ENCODE measurements around the gene UBQLN1. TPM values are rescaled to one million over a fixed set of nuclear protein-coding genes. Genes with fewer than 3 reads are reported as not detected.

The UBQLN1 gene
- total and polyA plus RNA-seq, 2 donors (not counting 1 experiment from before 2014, with no cell fraction given): 49.8 to 101 TPM

Other genes with a start within 250 kb of the UBQLN1 start
- gene FRMD3, start 169.6 kb downstream of the UBQLN1 start, total RNA-seq: 0.49 and 1.5 TPM in 2 replicates
- gene FRMD3, start 169.6 kb downstream of the UBQLN1 start, polyA plus RNA-seq: 0.37 and 0.85 TPM in 2 replicates
- gene IDNK, start 84.8 kb downstream of the UBQLN1 start, total RNA-seq: 11.2 and 11.6 TPM in 2 replicates
- 9.3 and 11.4 TPM in 2 replicates for gene IDNK, start 84.8 kb downstream of the UBQLN1 start, polyA plus RNA-seq
- 21.6 and 23.1 TPM in 2 replicates for gene GKAP1, start 109.8 kb upstream of the UBQLN1 start, total RNA-seq
- 2.7 and 5.8 TPM in 2 replicates for gene GKAP1, start 109.8 kb upstream of the UBQLN1 start, polyA plus RNA-seq
- 10.0 and 10.7 TPM in 2 replicates for gene KIF27, start 213.5 kb upstream of the UBQLN1 start, total RNA-seq
- 0.76 and 1.8 TPM in 2 replicates for gene KIF27, start 213.5 kb upstream of the UBQLN1 start, polyA plus RNA-seq

All from B cell (primary cell).